GM18519 (cell line): Measurements from ENCODE around the gene IPPK.

ENCODE experiments used
- ATAC-seq: cut with Tn5 transposase; IDR thresholded peaks from one replicate; pipeline ENCODE4 v1.9.1; 2021; ENCODE audit warnings: mild to moderate bottlenecking, moderate library complexity; ENCODE audit not compliant: unreplicated experiment, low FRiP score

The IPPK gene

GRCh38 chr9:92617195-92617813 is 52.6 kb downstream of the IPPK start:
- ATAC-seq, result no peak

GRCh38 chr9:92616655-92617111 is 53.2 kb downstream of the IPPK start:
- ATAC-seq, result no peak

GRCh38 chr9:92616199-92616641 is 53.7 kb downstream of the IPPK start:
- no peak for ATAC-seq

GRCh38 chr9:92615790-92616189 is 54.1 kb downstream of the IPPK start:
- no peak for ATAC-seq

- no peak for ATAC-seq
These were observed 55.0 kb downstream of the IPPK start for GRCh38 chr9:92614763-92615461.

GRCh38 chr9:92614123-92614510 is 55.8 kb downstream of the IPPK start:
- no peak for ATAC-seq

- no peak for ATAC-seq
These were observed 56.4 kb downstream of the IPPK start for GRCh38 chr9:92613268-92614122.

- ATAC-seq, result no peak
These were observed 57.1 kb downstream of the IPPK start for GRCh38 chr9:92612816-92613215.

GRCh38 chr9:92612292-92612691 is 57.6 kb downstream of the IPPK start:
- ATAC-seq, result no peak

GRCh38 chr9:92611621-92612285 is 58.2 kb downstream of the IPPK start:
- ATAC-seq, result no peak

GRCh38 chr9:92610470-92611420 is 59.2 kb downstream of the IPPK start:
- ATAC-seq, result no peak

- ATAC-seq, result no peak
These were observed 61.0 kb downstream of the IPPK start for GRCh38 chr9:92608909-92609445.

GRCh38 chr9:92608241-92608908 is 61.6 kb downstream of the IPPK start:
- ATAC-seq, result no peak

- no peak for ATAC-seq
These were observed 62.2 kb downstream of the IPPK start for GRCh38 chr9:92607773-92608172.

- ATAC-seq, result no peak
These were observed 62.8 kb downstream of the IPPK start for GRCh38 chr9:92607088-92607487.

GRCh38 chr9:92605224-92605623 is 64.7 kb downstream of the IPPK start:
- no peak for ATAC-seq

- no peak for ATAC-seq
These were observed 65.9 kb downstream of the IPPK start for GRCh38 chr9:92603990-92604389.

- no peak for ATAC-seq
These were observed 66.8 kb downstream of the IPPK start for GRCh38 chr9:92603100-92603499.

- no peak for ATAC-seq
These were observed 67.5 kb downstream of the IPPK start for GRCh38 chr9:92602413-92602812.
